ENCODE measurements around the gene CRTC1.

DNA sequence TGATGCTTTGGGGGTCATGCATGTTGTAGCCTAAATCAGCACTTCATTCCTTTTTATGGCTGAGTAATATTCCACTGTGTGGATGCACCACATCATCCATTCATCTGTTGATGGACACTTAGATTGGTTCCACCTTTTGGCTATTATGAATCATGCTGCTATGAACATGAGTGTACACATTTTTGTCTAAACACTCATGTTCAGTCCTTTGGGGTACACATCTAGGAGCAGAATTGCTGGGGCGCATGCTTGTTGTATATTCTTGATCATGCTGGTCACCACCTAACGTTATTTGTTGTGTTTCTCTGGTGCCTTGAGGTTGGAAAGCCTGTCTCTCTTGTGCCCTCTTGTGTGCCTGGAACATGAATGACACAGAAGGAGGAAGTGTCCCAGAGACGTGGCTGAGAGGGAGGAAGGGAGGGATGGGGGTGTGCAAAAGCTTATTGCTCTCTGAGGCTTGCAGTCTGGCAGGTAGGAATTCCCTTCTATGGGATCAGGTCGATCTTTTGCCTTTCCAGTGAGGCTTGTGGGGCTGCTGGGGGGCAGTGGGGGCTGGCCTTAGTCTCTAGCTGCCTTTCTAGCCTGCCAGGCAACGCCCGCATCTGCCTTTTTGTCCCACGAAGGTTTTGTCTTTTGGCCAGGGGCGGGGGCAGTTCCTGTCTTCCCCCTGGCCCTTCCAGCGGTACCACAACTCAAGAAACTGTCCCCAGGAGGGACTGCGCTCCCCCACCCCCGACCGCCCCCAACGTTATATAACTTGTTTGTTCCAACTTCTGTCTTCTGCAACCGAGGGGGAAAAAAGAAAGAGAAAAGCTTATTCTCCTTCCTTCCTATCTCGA, 39.1 kb upstream of the CRTC1 start:
- TF ChIP-seq, protein P1, sequence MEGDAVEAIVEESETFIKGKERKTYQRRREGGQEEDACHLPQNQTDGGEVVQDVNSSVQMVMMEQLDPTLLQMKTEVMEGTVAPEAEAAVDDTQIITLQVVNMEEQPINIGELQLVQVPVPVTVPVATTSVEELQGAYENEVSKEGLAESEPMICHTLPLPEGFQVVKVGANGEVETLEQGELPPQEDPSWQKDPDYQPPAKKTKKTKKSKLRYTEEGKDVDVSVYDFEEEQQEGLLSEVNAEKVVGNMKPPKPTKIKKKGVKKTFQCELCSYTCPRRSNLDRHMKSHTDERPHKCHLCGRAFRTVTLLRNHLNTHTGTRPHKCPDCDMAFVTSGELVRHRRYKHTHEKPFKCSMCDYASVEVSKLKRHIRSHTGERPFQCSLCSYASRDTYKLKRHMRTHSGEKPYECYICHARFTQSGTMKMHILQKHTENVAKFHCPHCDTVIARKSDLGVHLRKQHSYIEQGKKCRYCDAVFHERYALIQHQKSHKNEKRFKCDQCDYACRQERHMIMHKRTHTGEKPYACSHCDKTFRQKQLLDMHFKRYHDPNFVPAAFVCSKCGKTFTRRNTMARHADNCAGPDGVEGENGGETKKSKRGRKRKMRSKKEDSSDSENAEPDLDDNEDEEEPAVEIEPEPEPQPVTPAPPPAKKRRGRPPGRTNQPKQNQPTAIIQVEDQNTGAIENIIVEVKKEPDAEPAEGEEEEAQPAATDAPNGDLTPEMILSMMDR (IDR thresholded peaks at IDR 0.05) = no peak
- no peak for TF ChIP-seq POLR2A (IDR thresholded peaks at IDR 0.05)

All from heart left ventricle (tissue), 13 donors.